ENCODE measurements around the gene ENG. TPM values are rescaled to one million over a fixed set of nuclear protein-coding genes. Genes with fewer than 3 reads are reported as not detected.

The ENG gene
- total RNA-seq, 1 donor from 2014 or later, result not detected

DNA sequence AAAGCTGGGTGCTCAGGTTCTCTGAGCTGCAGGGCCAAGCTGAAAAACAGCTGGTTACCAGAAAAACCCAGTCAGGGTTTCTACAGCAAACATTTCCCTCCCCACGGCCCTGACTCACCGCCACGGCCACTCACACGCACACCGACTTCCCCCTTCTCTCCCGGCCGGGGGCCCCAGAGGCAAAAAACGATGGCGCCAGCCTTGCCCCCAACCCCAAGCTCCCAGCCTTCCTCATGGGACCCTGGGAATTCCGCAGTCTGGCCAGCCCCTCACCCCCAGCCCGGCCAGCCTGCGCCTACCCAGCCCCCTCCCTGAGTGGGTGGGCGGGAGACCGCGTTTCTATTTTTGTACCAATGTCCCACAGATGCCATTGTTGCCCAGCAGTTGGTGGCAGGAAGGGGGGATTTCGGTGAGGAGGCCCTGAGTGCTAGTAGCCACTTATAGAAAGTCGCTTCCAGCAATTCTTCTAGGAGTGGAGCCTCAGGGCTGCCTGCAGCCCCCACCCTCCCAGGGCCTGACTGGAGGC is 18.4 kb downstream of the ENG start:
- no peaks in the 10 kb centered on the region for H3K9me3 ChIP-seq (ENCODE audit: low read depth)
- no peak overlapping the region for H3K27ac ChIP-seq
- H3K36me3 Mint-ChIP-seq, result no peaks in the 10 kb centered on the region
- H3K36me3 ChIP-seq, result no peaks in the 10 kb centered on the region
- H3K9me3 Mint-ChIP-seq, result no peaks in the 10 kb centered on the region
- peaks cover 9% of the 10 kb centered on the region for H3K27me3 Mint-ChIP-seq (ENCODE audit: insufficient read depth, low read depth)
- peaks cover 36% of the 10 kb centered on the region for H3K4me1 Mint-ChIP-seq
- H3F3A ChIP-seq (ENCODE audit: low read depth), result no peaks in the 10 kb centered on the region
- no peaks in the 10 kb centered on the region for H3K79me2 ChIP-seq (ENCODE audit: low read depth)
- TF ChIP-seq EZH2 (IDR thresholded peaks at IDR 0.05) (no peak), EZH2phosphoT487 (IDR thresholded peaks at IDR 0.05) (no peak)
- TF ChIP-seq, protein P1, sequence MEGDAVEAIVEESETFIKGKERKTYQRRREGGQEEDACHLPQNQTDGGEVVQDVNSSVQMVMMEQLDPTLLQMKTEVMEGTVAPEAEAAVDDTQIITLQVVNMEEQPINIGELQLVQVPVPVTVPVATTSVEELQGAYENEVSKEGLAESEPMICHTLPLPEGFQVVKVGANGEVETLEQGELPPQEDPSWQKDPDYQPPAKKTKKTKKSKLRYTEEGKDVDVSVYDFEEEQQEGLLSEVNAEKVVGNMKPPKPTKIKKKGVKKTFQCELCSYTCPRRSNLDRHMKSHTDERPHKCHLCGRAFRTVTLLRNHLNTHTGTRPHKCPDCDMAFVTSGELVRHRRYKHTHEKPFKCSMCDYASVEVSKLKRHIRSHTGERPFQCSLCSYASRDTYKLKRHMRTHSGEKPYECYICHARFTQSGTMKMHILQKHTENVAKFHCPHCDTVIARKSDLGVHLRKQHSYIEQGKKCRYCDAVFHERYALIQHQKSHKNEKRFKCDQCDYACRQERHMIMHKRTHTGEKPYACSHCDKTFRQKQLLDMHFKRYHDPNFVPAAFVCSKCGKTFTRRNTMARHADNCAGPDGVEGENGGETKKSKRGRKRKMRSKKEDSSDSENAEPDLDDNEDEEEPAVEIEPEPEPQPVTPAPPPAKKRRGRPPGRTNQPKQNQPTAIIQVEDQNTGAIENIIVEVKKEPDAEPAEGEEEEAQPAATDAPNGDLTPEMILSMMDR (IDR thresholded peaks at IDR 0.05), result no peak
- no peak overlapping the region for H2AFZ ChIP-seq (replicated peaks)
- H3K4me3 ChIP-seq, result no peak overlapping the region
- H3K4me3 Mint-ChIP-seq, result no peak overlapping the region
- no peaks in the 10 kb centered on the region for H3K27me3 ChIP-seq
- H4K20me1 ChIP-seq (ENCODE audit: low read depth), result no peaks in the 10 kb centered on the region
- no peak for DNase-seq (ENCODE audit: low spot score)
- peak overlapping the region; percentile 20 for H3K4me2 ChIP-seq
- no peak overlapping the region for H3K27ac Mint-ChIP-seq
- H3K9ac ChIP-seq, result no peak overlapping the region
- peaks cover 8% of the 10 kb centered on the region for H3K4me1 ChIP-seq

DNA sequence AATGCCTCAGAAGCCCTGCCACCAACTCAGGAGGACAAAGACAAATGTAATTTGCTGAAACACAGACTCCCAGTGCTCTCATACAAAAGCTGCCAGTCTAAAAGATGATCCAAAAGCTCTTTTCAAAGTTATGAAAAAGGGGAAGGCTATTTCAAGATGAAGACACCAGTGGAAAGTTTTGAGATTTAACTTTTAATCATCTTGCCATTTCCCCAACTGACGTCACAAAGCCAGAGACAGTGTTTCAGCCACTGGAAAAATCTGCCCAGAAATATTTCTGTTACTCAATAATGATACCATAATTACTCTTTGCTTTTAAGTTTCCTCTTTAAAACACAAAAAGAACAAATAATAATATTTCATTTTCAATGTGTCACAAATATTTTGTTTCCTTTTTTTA is 20.9 kb downstream of the ENG start:
- Mint-ChIP-seq H3K4me1 (peaks cover 30% of the 10 kb centered on the region), H3K36me3 (no peaks in the 10 kb centered on the region), H3K9me3 (no peaks in the 10 kb centered on the region), H3K4me3 (no peak overlapping the region), H3K27me3 (ENCODE audit: insufficient read depth, low read depth) (peaks cover 2% of the 10 kb centered on the region), H3K27ac (no peak overlapping the region)
- H3K9ac ChIP-seq, result no peak overlapping the region
- no peak for TF ChIP-seq EZH2 (IDR thresholded peaks at IDR 0.05)
- no peak for TF ChIP-seq EZH2phosphoT487 (IDR thresholded peaks at IDR 0.05)
- TF ChIP-seq, protein P1 (IDR thresholded peaks at IDR 0.05), result no peak
- no peaks in the 10 kb centered on the region for H3K36me3 ChIP-seq
- H2AFZ ChIP-seq (replicated peaks), result no peak overlapping the region
- no peak overlapping the region for H3K4me2 ChIP-seq
- H3K9me3 ChIP-seq (ENCODE audit: low read depth), result no peaks in the 10 kb centered on the region
- no peak overlapping the region for H3K27ac ChIP-seq
- peaks cover 12% of the 10 kb centered on the region for H3K4me1 ChIP-seq
- H3K79me2 ChIP-seq (ENCODE audit: low read depth), result no peaks in the 10 kb centered on the region
- no peaks in the 10 kb centered on the region for H4K20me1 ChIP-seq (ENCODE audit: low read depth)
- no peak for DNase-seq (ENCODE audit: low spot score)
- H3K4me3 ChIP-seq, result no peak overlapping the region
- H3K27me3 ChIP-seq, result no peaks in the 10 kb centered on the region
- peaks cover 8% of the 10 kb centered on the region for H3F3A ChIP-seq (ENCODE audit: low read depth)

DNA sequence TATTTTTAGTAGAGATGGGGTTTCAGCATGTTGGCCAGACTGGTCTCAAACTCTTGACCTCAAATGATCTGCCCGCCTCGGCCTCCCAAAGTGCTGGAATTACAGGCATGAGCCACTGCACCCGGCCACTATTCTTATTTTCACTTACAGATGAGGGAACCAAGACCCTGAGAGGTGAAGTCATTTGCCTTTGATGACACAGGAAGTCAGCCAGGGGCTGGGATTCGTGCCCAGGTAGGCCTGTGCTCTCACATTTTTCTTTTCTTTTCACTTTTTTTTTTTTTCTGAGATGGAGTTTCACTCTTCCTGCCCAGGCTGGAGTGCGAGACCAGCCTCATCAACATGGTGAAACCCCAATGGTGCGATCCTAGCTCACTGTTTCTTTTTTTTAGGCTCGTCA is 22.2 kb downstream of the ENG start:
- no peaks in the 10 kb centered on the region for H3K79me2 ChIP-seq (ENCODE audit: low read depth)
- H3K36me3 Mint-ChIP-seq, result no peaks in the 10 kb centered on the region
- no peak overlapping the region for H3K4me3 Mint-ChIP-seq
- H3K4me1 ChIP-seq, result peaks cover 12% of the 10 kb centered on the region
- no peak overlapping the region for H3K4me2 ChIP-seq
- peaks cover 10% of the 10 kb centered on the region for H3K27me3 ChIP-seq
- no peak overlapping the region for H3K9ac ChIP-seq
- no peaks in the 10 kb centered on the region for H3K9me3 ChIP-seq (ENCODE audit: low read depth)
- H3K27ac Mint-ChIP-seq, result no peak overlapping the region
- no peak for DNase-seq (ENCODE audit: low spot score)
- no peak overlapping the region for H3K27ac ChIP-seq
- H3K27me3 Mint-ChIP-seq (ENCODE audit: insufficient read depth, low read depth), result peaks cover 2% of the 10 kb centered on the region
- H3K4me3 ChIP-seq, result no peak overlapping the region
- H3K9me3 Mint-ChIP-seq, result no peaks in the 10 kb centered on the region
- peaks cover 27% of the 10 kb centered on the region for H3K4me1 Mint-ChIP-seq
- no peak overlapping the region for H2AFZ ChIP-seq (replicated peaks)
- no peaks in the 10 kb centered on the region for H3K36me3 ChIP-seq
- TF ChIP-seq, protein P1 (IDR thresholded peaks at IDR 0.05), result no peak
- TF ChIP-seq EZH2phosphoT487 (IDR thresholded peaks at IDR 0.05) (no peak), EZH2 (IDR thresholded peaks at IDR 0.05) (no peak)
- H3F3A ChIP-seq (ENCODE audit: low read depth), result peaks cover 14% of the 10 kb centered on the region
- no peaks in the 10 kb centered on the region for H4K20me1 ChIP-seq (ENCODE audit: low read depth)

All from neural progenitor cell (in vitro differentiated cells).